ENCODE data around the gene COBLL1.

The COBLL1 gene

GRCh38 chr2:164794432-164795231, 47.0 kb downstream of the COBLL1 start:
- DNase-seq (ENCODE audit: insufficient read length) (no peak), FAIRE-seq (no peak)
- TF ChIP-seq POLR2A (IDR thresholded peaks at IDR 0.05; ENCODE audit: low read depth, low read length) (no peak), TAF1 (IDR thresholded peaks at IDR 0.05; ENCODE audit: borderline replicate concordance, low read depth, low read length) (no peak), POLR2AphosphoS5 (IDR thresholded peaks at IDR 0.05; ENCODE audit: low read depth, low read length) (no peak)

GRCh38 chr2:164794016-164794415, 47.6 kb downstream of the COBLL1 start:
- FAIRE-seq (no peak), DNase-seq (ENCODE audit: insufficient read length) (no peak)
- no peak for TF ChIP-seq POLR2A (IDR thresholded peaks at IDR 0.05; ENCODE audit: low read depth, low read length)
- TF ChIP-seq TAF1 (IDR thresholded peaks at IDR 0.05; ENCODE audit: borderline replicate concordance, low read depth, low read length): no peak
- TF ChIP-seq POLR2AphosphoS5 (IDR thresholded peaks at IDR 0.05; ENCODE audit: low read depth, low read length): no peak

GRCh38 chr2:164793529-164793928, 48.1 kb downstream of the COBLL1 start:
- FAIRE-seq: no peak

GRCh38 chr2:164792316-164793170, 49.1 kb downstream of the COBLL1 start:
- no peak for DNase-seq (ENCODE audit: insufficient read length)
- TF ChIP-seq POLR2AphosphoS5 (IDR thresholded peaks at IDR 0.05; ENCODE audit: low read depth, low read length) (no peak), POLR2A (IDR thresholded peaks at IDR 0.05; ENCODE audit: low read depth, low read length) (no peak), TAF1 (IDR thresholded peaks at IDR 0.05; ENCODE audit: borderline replicate concordance, low read depth, low read length) (no peak)
- no peak for FAIRE-seq

More at GRCh38 chr2:164793529-164793928, 48.1 kb downstream of the COBLL1 start:
- TF ChIP-seq POLR2AphosphoS5 (IDR thresholded peaks at IDR 0.05; ENCODE audit: low read depth, low read length) (no peak), POLR2A (IDR thresholded peaks at IDR 0.05; ENCODE audit: low read depth, low read length) (no peak), TAF1 (IDR thresholded peaks at IDR 0.05; ENCODE audit: borderline replicate concordance, low read depth, low read length) (no peak)
- no peak for DNase-seq (ENCODE audit: insufficient read length)

- FAIRE-seq: no peak
- DNase-seq (ENCODE audit: insufficient read length): no peak
- TF ChIP-seq POLR2A (IDR thresholded peaks at IDR 0.05; ENCODE audit: low read depth, low read length) (no peak), TAF1 (IDR thresholded peaks at IDR 0.05; ENCODE audit: borderline replicate concordance, low read depth, low read length) (no peak)
These were observed 51.7 kb downstream of the COBLL1 start for GRCh38 chr2:164789968-164790367.

GRCh38 chr2:164786787-164787186, 54.8 kb downstream of the COBLL1 start:
- TF ChIP-seq POLR2A (IDR thresholded peaks at IDR 0.05; ENCODE audit: low read depth, low read length): no peak
- no peak for TF ChIP-seq POLR2AphosphoS5 (IDR thresholded peaks at IDR 0.05; ENCODE audit: low read depth, low read length)
- no peak for TF ChIP-seq TAF1 (IDR thresholded peaks at IDR 0.05; ENCODE audit: borderline replicate concordance, low read depth, low read length)
- DNase-seq (ENCODE audit: insufficient read length) (no peak), FAIRE-seq (no peak)

GRCh38 chr2:164785457-164785856, 56.2 kb downstream of the COBLL1 start:
- DNase-seq (ENCODE audit: insufficient read length): no peak
- TF ChIP-seq TAF1 (IDR thresholded peaks at IDR 0.05; ENCODE audit: borderline replicate concordance, low read depth, low read length): no peak
- no peak for TF ChIP-seq POLR2AphosphoS5 (IDR thresholded peaks at IDR 0.05; ENCODE audit: low read depth, low read length)
- no peak for TF ChIP-seq POLR2A (IDR thresholded peaks at IDR 0.05; ENCODE audit: low read depth, low read length)
- no peak for FAIRE-seq

GRCh38 chr2:164784376-164784775, 57.2 kb downstream of the COBLL1 start:
- no peak for FAIRE-seq
- TF ChIP-seq TAF1 (IDR thresholded peaks at IDR 0.05; ENCODE audit: borderline replicate concordance, low read depth, low read length) (no peak), POLR2A (IDR thresholded peaks at IDR 0.05; ENCODE audit: low read depth, low read length) (no peak), POLR2AphosphoS5 (IDR thresholded peaks at IDR 0.05; ENCODE audit: low read depth, low read length) (no peak)
- DNase-seq (ENCODE audit: insufficient read length): no peak

GRCh38 chr2:164782323-164782722, 59.3 kb downstream of the COBLL1 start:
- no peak for TF ChIP-seq POLR2A (IDR thresholded peaks at IDR 0.05; ENCODE audit: low read depth, low read length)
- no peak for TF ChIP-seq POLR2AphosphoS5 (IDR thresholded peaks at IDR 0.05; ENCODE audit: low read depth, low read length)
- no peak for TF ChIP-seq TAF1 (IDR thresholded peaks at IDR 0.05; ENCODE audit: borderline replicate concordance, low read depth, low read length)

GRCh38 chr2:164781394-164781793, 60.2 kb downstream of the COBLL1 start:
- TF ChIP-seq TAF1 (IDR thresholded peaks at IDR 0.05; ENCODE audit: borderline replicate concordance, low read depth, low read length) (no peak), POLR2AphosphoS5 (IDR thresholded peaks at IDR 0.05; ENCODE audit: low read depth, low read length) (no peak), POLR2A (IDR thresholded peaks at IDR 0.05; ENCODE audit: low read depth, low read length) (no peak)
- FAIRE-seq (no peak), DNase-seq (ENCODE audit: insufficient read length) (no peak)

More at GRCh38 chr2:164782323-164782722, 59.3 kb downstream of the COBLL1 start:
- FAIRE-seq: no peak
- DNase-seq (ENCODE audit: insufficient read length): no peak

GRCh38 chr2:164780611-164781178, 60.9 kb downstream of the COBLL1 start:
- DNase-seq (ENCODE audit: insufficient read length): no peak
- FAIRE-seq: no peak
- no peak for TF ChIP-seq POLR2A (IDR thresholded peaks at IDR 0.05; ENCODE audit: low read depth, low read length)
- no peak for TF ChIP-seq POLR2AphosphoS5 (IDR thresholded peaks at IDR 0.05; ENCODE audit: low read depth, low read length)
- no peak for TF ChIP-seq TAF1 (IDR thresholded peaks at IDR 0.05; ENCODE audit: borderline replicate concordance, low read depth, low read length)

Data from GM12892 (cell line).